ENCODE data around the gene STN1. TPM values are rescaled to one million over a fixed set of nuclear protein-coding genes. Genes with fewer than 3 reads are reported as not detected.

The STN1 gene
- total RNA-seq, 1 experiment from 2014 or later, result 74.7 TPM

GRCh38 chr10:103899312-103899711 is 18.7 kb downstream of the STN1 start (continued):
- TF ChIP-seq ZBTB33 (IDR thresholded peaks at IDR 0.05; ENCODE audit: extremely low read depth, insufficient replicate concordance, low read length) (no peak), SIN3A (IDR thresholded peaks at IDR 0.05; ENCODE audit: low read depth) (no peak)

- no TSS peak for BruUV-seq (replicated peaks)
- no peak overlapping the region for H2AFZ ChIP-seq (ENCODE audit: low read depth, low read length, poor library complexity, severe bottlenecking)
- H3K4me1 ChIP-seq (ENCODE audit: control insufficient read depth in 1 of 2, insufficient read depth in 2 of 2, low read length in 2 of 2), result peaks cover 90 to 94% of the 10 kb centered on the region in 2 experiments
Measured at GRCh38 chr10:103897241-103897774, 20.7 kb downstream of the STN1 start.

More at GRCh38 chr10:103897241-103897774, 20.7 kb downstream of the STN1 start:
- H3K9me3 ChIP-seq (ENCODE audit: control insufficient read depth in 1 of 2, insufficient read depth in 1 of 2, low read depth in 1 of 2, low read length in 2 of 2), result no peaks in the 10 kb centered on the region
- H3K27ac ChIP-seq (ENCODE audit: low read depth, low read length), result peak overlapping the region; percentile 84
- no peaks in the 10 kb centered on the region for H3K79me2 ChIP-seq (ENCODE audit: insufficient read depth, low read length)
- H3K4me3 ChIP-seq (replicated peaks in 1 of 2; ENCODE audit: low read depth in 1 of 2, low read length in 2 of 2), result no peak overlapping the region
- H4K20me1 ChIP-seq (ENCODE audit: insufficient read depth), result no peaks in the 10 kb centered on the region
- TF ChIP-seq ELF1 (IDR thresholded peaks at IDR 0.05; ENCODE audit: borderline replicate concordance, low read depth) (no peak), CBX3 (IDR thresholded peaks at IDR 0.05; ENCODE audit: low read depth) (no peak), EGR1 (IDR thresholded peaks at IDR 0.05; ENCODE audit: low read depth) (no peak), REST (IDR thresholded peaks at IDR 0.05; ENCODE audit: low read depth) (no peak), SIN3A (IDR thresholded peaks at IDR 0.05; ENCODE audit: low read depth) (no peak), CEBPB (IDR thresholded peaks at IDR 0.05; ENCODE audit: low read depth) (no peak), SRF (IDR thresholded peaks at IDR 0.05; ENCODE audit: low read depth) (no peak), EZH2phosphoT487 (IDR thresholded peaks at IDR 0.05; ENCODE audit: borderline replicate concordance) (no peak), ATF3 (IDR thresholded peaks at IDR 0.05) (no peak), JUND (IDR thresholded peaks at IDR 0.05) (no peak), POLR2A (IDR thresholded peaks at IDR 0.05; ENCODE audit: borderline replicate concordance, extremely low read depth, insufficient read depth, insufficient read length) (no peak)
- DNase-seq (ENCODE audit: low read depth, low spot score) (no peak), ATAC-seq (no peak)
- intact Hi-C loops (cut with micrococcal nuclease), result loop anchor here (5.0 to 10.0 kb wide), 2 partner anchors 70 to 437 kb away; partner anchors contain the start of genes ITPRIP and SLK
- H3K27me3 ChIP-seq (ENCODE audit: insufficient read depth, low read length), result no peaks in the 10 kb centered on the region
- CTCF ChIA-PET, result interaction anchor here (0.7 kb wide), 1 partner anchor 184 kb away, joined by 3 read pairs; no protein-coding TSS in a partner anchor
- no peak overlapping the region for H3K4me2 ChIP-seq (ENCODE audit: low read length)
- POLR2A ChIA-PET, result interaction anchor here (1.1 kb wide), 1 partner anchor 11 kb away, joined by 7 read pairs; no protein-coding TSS in a partner anchor
- H3K9me2 ChIP-seq (ENCODE audit: insufficient read depth), result no peaks in the 10 kb centered on the region
- 0 out of 2 replicates have a peak overlapping the region, but pooled peaks have one; percentile 3 for H3K9ac ChIP-seq (ENCODE audit: low read length)
- peaks cover 4 to 14% of the 10 kb centered on the region in 2 experiments; a peak in 2 of 4 replicates for H3K36me3 ChIP-seq (ENCODE audit: control insufficient read depth in 1 of 2, insufficient read depth in 2 of 2, low read length in 2 of 2)
- RAD21 ChIA-PET (ENCODE audit: low non-redundant PET in 1 of 2, low total read pairs in 2 of 2, uncharacterized antibody in 2 of 2, unreplicated experiment in 2 of 2), result no interaction called here
